Activated naive CD4-positive, alpha-beta T cell treated with anti-CD3 and anti-CD28 coated beads, Interleukin-2, amount 50 U/mL, for 16 hours (primary cell): ENCODE results near the gene KIRREL3.

Experiments used
- DNase-seq: peaks from one replicate; pipeline ENCODE4 v3.0.0-alpha.2; 2020

Gene KIRREL3

GRCh38 chr11:126700768-126701519 lies 299.6 kb downstream of the KIRREL3 start:
- DNase-seq = no peak

- DNase-seq = no peak
Observed at GRCh38 chr11:126698576-126698975, 302.0 kb downstream of the KIRREL3 start.

- DNase-seq = no peak
Observed at GRCh38 chr11:126697936-126698335, 302.6 kb downstream of the KIRREL3 start.

GRCh38 chr11:126696982-126697381 lies 303.6 kb downstream of the KIRREL3 start:
- no peak for DNase-seq

- DNase-seq = no peak
Observed at GRCh38 chr11:126695293-126695692, 305.3 kb downstream of the KIRREL3 start.

- DNase-seq = no peak
Observed at GRCh38 chr11:126694065-126694625, 306.4 kb downstream of the KIRREL3 start.

GRCh38 chr11:126687477-126687876 lies 313.1 kb downstream of the KIRREL3 start:
- DNase-seq = no peak

GRCh38 chr11:126686938-126687337 lies 313.6 kb downstream of the KIRREL3 start:
- no peak for DNase-seq

- no peak for DNase-seq
Observed at GRCh38 chr11:126683766-126684728, 316.5 kb downstream of the KIRREL3 start.

GRCh38 chr11:126682590-126682989 lies 318.0 kb downstream of the KIRREL3 start:
- DNase-seq = no peak

GRCh38 chr11:126680700-126681099 lies 319.9 kb downstream of the KIRREL3 start:
- DNase-seq = no peak

GRCh38 chr11:126680131-126680530 lies 320.4 kb downstream of the KIRREL3 start:
- no peak for DNase-seq

GRCh38 chr11:126679033-126679432 lies 321.5 kb downstream of the KIRREL3 start:
- no peak for DNase-seq

- DNase-seq = no peak
Observed at GRCh38 chr11:126676536-126676935, 324.0 kb downstream of the KIRREL3 start.

- DNase-seq = no peak
Observed at GRCh38 chr11:126673319-126673718, 327.3 kb downstream of the KIRREL3 start.

GRCh38 chr11:126669416-126669815 lies 331.2 kb downstream of the KIRREL3 start:
- DNase-seq = no peak

GRCh38 chr11:126664643-126665042 lies 335.9 kb downstream of the KIRREL3 start:
- DNase-seq = no peak

GRCh38 chr11:126663749-126664592 lies 336.6 kb downstream of the KIRREL3 start:
- no peak for DNase-seq

GRCh38 chr11:126662035-126662790 lies 338.4 kb downstream of the KIRREL3 start:
- no peak for DNase-seq

- no peak for DNase-seq
Observed at GRCh38 chr11:126660761-126661425, 339.7 kb downstream of the KIRREL3 start.

GRCh38 chr11:126660321-126660720 lies 340.2 kb downstream of the KIRREL3 start:
- no peak for DNase-seq
